PC-3 (cell line): Measurements from ENCODE around the gene TGFBR3.

ENCODE experiments used
- EZH2 ChIP-seq: fragments of 300-600 bp; sonication (generic); IDR thresholded peaks from one replicate; pipeline ENCODE4 v1.6.1; 2017; ENCODE audit warnings: antibody characterized with exemption, mild to moderate bottlenecking, low read length; ENCODE audit not compliant: unreplicated experiment
- EZH2phosphoT487 ChIP-seq: fragments of 300-600 bp; sonication (generic); IDR thresholded peaks from 2 replicates; pipeline ENCODE4 v1.6.1; 2018; ENCODE audit warnings: mild to moderate bottlenecking, antibody characterized with exemption, low read length, borderline replicate concordance
- TF ChIP-seq, protein P1 (sequence below): fragments of 300-600 bp; sonication (generic); conservative IDR thresholded peaks from 2 replicates; pipeline ENCODE4 v1.5.1; 2017; ENCODE audit warnings: antibody characterized with exemption, low read depth, mild to moderate bottlenecking, low read length

DNA sequence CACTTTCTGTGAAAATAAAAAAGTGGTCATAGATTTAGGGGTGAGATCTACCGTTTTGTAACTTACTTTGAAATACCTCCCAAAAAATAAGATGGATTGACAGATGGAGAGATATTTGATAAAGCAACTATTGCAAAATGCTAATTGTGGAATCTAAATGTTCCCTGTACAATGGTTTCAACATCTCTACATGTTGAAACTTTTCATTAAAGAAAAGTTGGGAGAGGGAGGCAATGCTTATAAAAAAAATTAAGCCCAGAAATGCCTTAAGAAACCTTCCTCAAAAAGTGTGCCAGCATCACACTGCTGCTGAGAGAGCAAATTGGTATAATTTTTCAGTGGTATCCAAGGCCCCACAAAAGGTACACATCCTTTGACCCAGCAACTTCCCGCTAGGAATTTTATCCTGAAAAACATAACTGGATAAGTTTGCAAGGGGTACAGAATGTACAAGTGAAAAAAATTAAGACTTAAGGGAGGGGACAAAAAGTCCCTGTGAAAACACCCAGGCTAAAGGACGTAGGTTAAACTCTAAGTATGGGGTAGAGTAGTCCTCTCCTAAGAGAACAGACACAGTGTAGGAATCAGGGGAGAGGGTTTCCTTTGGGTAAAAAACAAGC lies 84.3 kb downstream of the TGFBR3 start:
- TF ChIP-seq EZH2phosphoT487, result no peak
- TF ChIP-seq EZH2, result no peak
- TF ChIP-seq, protein P1, sequence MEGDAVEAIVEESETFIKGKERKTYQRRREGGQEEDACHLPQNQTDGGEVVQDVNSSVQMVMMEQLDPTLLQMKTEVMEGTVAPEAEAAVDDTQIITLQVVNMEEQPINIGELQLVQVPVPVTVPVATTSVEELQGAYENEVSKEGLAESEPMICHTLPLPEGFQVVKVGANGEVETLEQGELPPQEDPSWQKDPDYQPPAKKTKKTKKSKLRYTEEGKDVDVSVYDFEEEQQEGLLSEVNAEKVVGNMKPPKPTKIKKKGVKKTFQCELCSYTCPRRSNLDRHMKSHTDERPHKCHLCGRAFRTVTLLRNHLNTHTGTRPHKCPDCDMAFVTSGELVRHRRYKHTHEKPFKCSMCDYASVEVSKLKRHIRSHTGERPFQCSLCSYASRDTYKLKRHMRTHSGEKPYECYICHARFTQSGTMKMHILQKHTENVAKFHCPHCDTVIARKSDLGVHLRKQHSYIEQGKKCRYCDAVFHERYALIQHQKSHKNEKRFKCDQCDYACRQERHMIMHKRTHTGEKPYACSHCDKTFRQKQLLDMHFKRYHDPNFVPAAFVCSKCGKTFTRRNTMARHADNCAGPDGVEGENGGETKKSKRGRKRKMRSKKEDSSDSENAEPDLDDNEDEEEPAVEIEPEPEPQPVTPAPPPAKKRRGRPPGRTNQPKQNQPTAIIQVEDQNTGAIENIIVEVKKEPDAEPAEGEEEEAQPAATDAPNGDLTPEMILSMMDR, result no peak
